AG09309 (cell line): ENCODE data around the gene NTM.

Experiments used
- DNase-seq: peaks from one replicate; pipeline ENCODE4 v3.0.0-alpha.2; 2010; ENCODE audit warnings: low read depth
- H3K4me3 ChIP-seq: 2 replicates; pipeline ENCODE4 v1.5.1; 2011; ENCODE audit warnings: mild to moderate bottlenecking, low read depth, low read length, moderate library complexity; ENCODE audit not compliant: control insufficient read depth
- CTCF ChIP-seq: IDR thresholded peaks from 2 replicates; pipeline ENCODE4 v1.5.1; 2011; ENCODE audit warnings: mild to moderate bottlenecking, low read depth, low read length, inconsistent platforms; ENCODE audit not compliant: insufficient read depth, control insufficient read depth; ENCODE audit errors: missing control alignments

Gene NTM

GRCh38 chr11:132072044-132072857, 701.8 kb downstream of the NTM start:
- H3K4me3 ChIP-seq: no peak overlapping the region
- no peak for TF ChIP-seq CTCF
- peak; percentile 98 for DNase-seq

- H3K4me3 ChIP-seq: no peak overlapping the region
- DNase-seq: no peak
- TF ChIP-seq CTCF: no peak
Observed at GRCh38 chr11:132072858-132073211, 702.4 kb downstream of the NTM start.

- TF ChIP-seq CTCF: no peak
- no peak for DNase-seq
- H3K4me3 ChIP-seq: no peak overlapping the region
Observed at GRCh38 chr11:132073787-132074186, 703.4 kb downstream of the NTM start.

- no peak overlapping the region for H3K4me3 ChIP-seq
- no peak for TF ChIP-seq CTCF
- no peak for DNase-seq
Observed at GRCh38 chr11:132075447-132075846, 705.0 kb downstream of the NTM start.

- TF ChIP-seq CTCF: no peak
- H3K4me3 ChIP-seq: no peak overlapping the region
- DNase-seq: no peak
Observed at GRCh38 chr11:132077416-132077815, 707.0 kb downstream of the NTM start.

- H3K4me3 ChIP-seq: no peak overlapping the region
- no peak for TF ChIP-seq CTCF
- no peak for DNase-seq
Observed at GRCh38 chr11:132078264-132079076, 708.1 kb downstream of the NTM start.
